AG04449 (cell line): ENCODE measurements around the gene GBF1.

Source experiments
- CTCF ChIA-PET: fragments of 350-600 bp; formaldehyde crosslinking; extraction: SDS; loops from one replicate; lab custom pipeline; 2021; ENCODE audit warnings: antibody characterized with exemption; lab: Yijun Ruan, JAX
- POLR2A ChIA-PET: fragments of 400-600, 350-600 bp; formaldehyde crosslinking; extraction: SDS; loops from one replicate; lab custom pipeline; 2020; ENCODE audit warnings: antibody characterized with exemption, inconsistent platforms; lab: Yijun Ruan, JAX
- DNase-seq: peaks from one replicate; pipeline ENCODE4 v3.0.0-alpha.2; 2010; ENCODE audit warnings: low read depth, low spot score
- H3K4me3 ChIP-seq: 2 replicates; pipeline ENCODE4 v1.5.1; 2011; ENCODE audit warnings: low read depth, mild to moderate bottlenecking, control low read depth, low read length
- TF ChIP-seq, protein P1 (sequence below): IDR thresholded peaks from one replicate; pipeline ENCODE4 v1.5.1; 2011; ENCODE audit warnings: mild to moderate bottlenecking, moderate library complexity, low read length, control low read depth, inconsistent platforms; ENCODE audit not compliant: insufficient read depth; ENCODE audit errors: missing control alignments

The GBF1 gene

GRCh38 chr10:102404361-102405107 lies 159.2 kb downstream of the GBF1 start:
- no peak overlapping the region for H3K4me3 ChIP-seq
- TF ChIP-seq, protein P1, sequence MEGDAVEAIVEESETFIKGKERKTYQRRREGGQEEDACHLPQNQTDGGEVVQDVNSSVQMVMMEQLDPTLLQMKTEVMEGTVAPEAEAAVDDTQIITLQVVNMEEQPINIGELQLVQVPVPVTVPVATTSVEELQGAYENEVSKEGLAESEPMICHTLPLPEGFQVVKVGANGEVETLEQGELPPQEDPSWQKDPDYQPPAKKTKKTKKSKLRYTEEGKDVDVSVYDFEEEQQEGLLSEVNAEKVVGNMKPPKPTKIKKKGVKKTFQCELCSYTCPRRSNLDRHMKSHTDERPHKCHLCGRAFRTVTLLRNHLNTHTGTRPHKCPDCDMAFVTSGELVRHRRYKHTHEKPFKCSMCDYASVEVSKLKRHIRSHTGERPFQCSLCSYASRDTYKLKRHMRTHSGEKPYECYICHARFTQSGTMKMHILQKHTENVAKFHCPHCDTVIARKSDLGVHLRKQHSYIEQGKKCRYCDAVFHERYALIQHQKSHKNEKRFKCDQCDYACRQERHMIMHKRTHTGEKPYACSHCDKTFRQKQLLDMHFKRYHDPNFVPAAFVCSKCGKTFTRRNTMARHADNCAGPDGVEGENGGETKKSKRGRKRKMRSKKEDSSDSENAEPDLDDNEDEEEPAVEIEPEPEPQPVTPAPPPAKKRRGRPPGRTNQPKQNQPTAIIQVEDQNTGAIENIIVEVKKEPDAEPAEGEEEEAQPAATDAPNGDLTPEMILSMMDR, result no peak
- ChIA-PET CTCF (interaction anchor here (0.5 to 16.2 kb wide), 17 partner anchors 7 to 235 kb away, joined by 3 to 407 read pairs (median 6); partner anchors contain the start of genes ELOVL3, FBXL15 and NFKB2), POLR2A (interaction anchor here (1.2 to 1.4 kb wide), 2 partner anchors 17 to 19 kb away, joined by 3 to 5 read pairs; partner anchors contain the start of gene FBXL15)
- DNase-seq, result no peak

GRCh38 chr10:102405108-102405571 lies 159.8 kb downstream of the GBF1 start:
- CTCF ChIA-PET, result interaction anchor here (0.9 to 16.2 kb wide), 12 partner anchors 9 to 236 kb away, joined by 3 to 407 read pairs (median 6); partner anchors contain the start of genes ELOVL3 and NFKB2
- POLR2A ChIA-PET, result interaction anchor here (1.2 to 1.4 kb wide), 2 partner anchors 16 to 19 kb away, joined by 3 to 5 read pairs; partner anchors contain the start of gene FBXL15
- no peak overlapping the region for H3K4me3 ChIP-seq
- TF ChIP-seq, protein P1, result no peak
- DNase-seq, result no peak

GRCh38 chr10:102405632-102406031 lies 160.3 kb downstream of the GBF1 start:
- no peak for DNase-seq
- POLR2A ChIA-PET, result interaction anchor here (1.2 kb wide), 1 partner anchor 15 kb away, joined by 5 read pairs; the partner anchor contains the start of gene FBXL15
- no peak overlapping the region for H3K4me3 ChIP-seq
- TF ChIP-seq, protein P1, result no peak
- CTCF ChIA-PET, result interaction anchor here (0.7 to 16.2 kb wide), 9 partner anchors 8 to 236 kb away, joined by 4 to 407 read pairs (median 8); partner anchors contain the start of genes ELOVL3, FBXL15 and NFKB2

DNA sequence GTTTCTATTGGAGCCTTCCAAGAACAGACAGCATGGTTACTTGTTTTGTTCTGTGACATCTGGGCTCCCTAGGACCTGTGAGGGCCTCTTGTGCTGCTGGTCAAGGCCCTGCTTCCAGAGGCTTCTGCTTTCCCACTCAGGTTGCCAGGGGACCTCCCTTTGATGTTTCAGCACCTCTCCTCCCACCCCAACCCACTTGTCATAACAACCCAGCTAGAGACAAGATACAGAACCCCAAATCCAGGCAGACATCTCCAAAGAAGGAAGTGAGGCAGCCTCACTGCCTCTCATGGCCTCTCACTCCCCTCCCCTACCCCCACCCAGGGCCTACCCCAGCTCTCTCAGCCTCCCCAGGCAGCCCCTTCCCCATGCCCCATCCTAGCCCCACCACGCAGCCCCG lies 161.5 kb downstream of the GBF1 start:
- TF ChIP-seq, protein P1, result no peak
- POLR2A ChIA-PET, result interaction anchor here (0.7 to 1.1 kb wide), 2 partner anchors 14 to 250 kb away, joined by 3 to 4 read pairs; partner anchors contain the start of gene FBXL15
- no peak overlapping the region for H3K4me3 ChIP-seq
- no peak for DNase-seq
- CTCF ChIA-PET, result interaction anchor here (2.3 to 16.2 kb wide), 4 partner anchors 9 to 238 kb away, joined by 8 to 407 read pairs (median 8); partner anchors contain the start of gene ELOVL3

DNA sequence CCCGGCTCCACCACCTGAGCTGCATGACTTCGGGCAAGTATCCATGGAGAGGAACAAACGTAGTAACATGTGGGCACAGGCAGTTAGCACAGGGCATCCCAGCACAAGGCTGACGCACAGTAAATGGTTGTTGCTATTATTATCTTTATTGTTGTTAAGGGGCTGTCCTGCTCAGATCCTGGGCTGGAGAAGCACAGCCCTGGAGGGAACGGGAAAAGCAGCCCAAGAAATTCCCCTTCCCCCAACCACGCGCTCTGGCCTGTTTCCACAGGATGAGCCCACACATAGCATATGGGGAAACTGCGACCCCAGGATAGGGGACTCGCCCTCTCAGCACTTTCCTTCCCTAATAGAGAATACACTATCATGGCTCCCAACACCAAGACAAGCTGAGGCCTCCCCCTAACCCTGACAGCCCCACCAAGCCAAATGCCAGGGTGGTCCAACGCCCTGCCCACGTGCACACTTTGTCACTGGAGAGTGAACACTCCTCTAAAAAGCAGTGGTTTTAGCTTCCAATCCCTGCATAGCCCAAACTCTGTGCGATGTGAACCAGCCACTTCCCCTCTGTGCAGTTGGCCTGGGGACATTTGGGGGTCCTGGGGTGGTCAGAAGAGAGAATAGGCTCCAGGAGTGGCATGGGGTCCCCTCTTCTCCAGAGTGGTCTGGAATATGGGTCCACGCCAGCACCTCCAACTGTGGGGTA lies 162.2 kb downstream of the GBF1 start:
- DNase-seq, result no peak
- ChIA-PET CTCF (interaction anchor here (1.5 to 16.2 kb wide), 4 partner anchors 8 to 238 kb away, joined by 6 to 407 read pairs (median 8); partner anchors contain the start of gene ELOVL3), POLR2A (interaction anchor here (0.7 kb wide), 1 partner anchor 25 kb away, joined by 4 read pairs; the partner anchor contains the start of gene CUEDC2)
- TF ChIP-seq, protein P1, result no peak
- no peak overlapping the region for H3K4me3 ChIP-seq
